GM18951 (cell line): Measurements from ENCODE around the gene LARP7.
"Not testable (repeated sequence)": the region's sequence is repeated elsewhere in the genome, so short reads cannot be mapped to it uniquely, and the experiment has no call there.

Experiments
- POLR2A ChIP-seq: IDR thresholded peaks from 4 replicates; pipeline ENCODE4 v1.6.1; 2011; ENCODE audit warnings: mild to moderate bottlenecking; ENCODE audit not compliant: insufficient read length, insufficient read depth; ENCODE audit errors: extremely low read depth
- in situ Hi-C: fragments of 300-500 bp; cut with MboI; formaldehyde crosslinking; loops from one replicate; pipeline ENCODE4 v1.12.0; 2022; ENCODE audit warnings: low sequenced_read_pairs, mixed read lengths, inconsistent platforms; ENCODE audit not compliant: unreplicated experiment

The LARP7 gene

GRCh38 chr4:112645541-112646329, 8.8 kb downstream of the LARP7 start:
- in situ Hi-C loops: loop anchor here (25.0 kb wide), 1 partner anchor 292 kb away; no protein-coding TSS in a partner anchor
- no peak for TF ChIP-seq POLR2A

GRCh38 chr4:112646632-112647537, 9.9 kb downstream of the LARP7 start:
- no peak for TF ChIP-seq POLR2A

DNA sequence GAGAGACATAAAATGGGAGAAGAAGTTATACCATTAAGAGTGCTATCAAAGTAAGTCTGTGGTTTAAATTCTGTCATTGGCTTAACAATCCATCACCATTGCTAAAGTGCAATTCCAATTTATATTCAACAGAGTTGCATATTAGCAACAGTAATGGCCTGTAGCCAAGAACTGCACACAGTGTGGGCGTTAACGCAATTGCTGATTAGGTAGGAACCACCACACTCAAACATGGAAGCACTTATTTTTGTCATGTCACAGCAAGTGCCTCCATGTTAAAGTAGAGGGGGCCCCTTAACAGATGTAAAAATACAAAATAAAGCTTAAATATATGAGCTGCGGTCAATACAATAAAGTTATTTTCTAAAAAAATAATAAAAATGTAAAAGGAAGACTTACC, 10.8 kb downstream of the LARP7 start:
- TF ChIP-seq POLR2A: no peak
- in situ Hi-C loops: loop anchor here (25.0 kb wide), 1 partner anchor 290 kb away; no protein-coding TSS in a partner anchor

More at GRCh38 chr4:112646632-112647537, 9.9 kb downstream of the LARP7 start:
- in situ Hi-C loops: loop anchor here (25.0 kb wide), 1 partner anchor 290 kb away; no protein-coding TSS in a partner anchor

DNA sequence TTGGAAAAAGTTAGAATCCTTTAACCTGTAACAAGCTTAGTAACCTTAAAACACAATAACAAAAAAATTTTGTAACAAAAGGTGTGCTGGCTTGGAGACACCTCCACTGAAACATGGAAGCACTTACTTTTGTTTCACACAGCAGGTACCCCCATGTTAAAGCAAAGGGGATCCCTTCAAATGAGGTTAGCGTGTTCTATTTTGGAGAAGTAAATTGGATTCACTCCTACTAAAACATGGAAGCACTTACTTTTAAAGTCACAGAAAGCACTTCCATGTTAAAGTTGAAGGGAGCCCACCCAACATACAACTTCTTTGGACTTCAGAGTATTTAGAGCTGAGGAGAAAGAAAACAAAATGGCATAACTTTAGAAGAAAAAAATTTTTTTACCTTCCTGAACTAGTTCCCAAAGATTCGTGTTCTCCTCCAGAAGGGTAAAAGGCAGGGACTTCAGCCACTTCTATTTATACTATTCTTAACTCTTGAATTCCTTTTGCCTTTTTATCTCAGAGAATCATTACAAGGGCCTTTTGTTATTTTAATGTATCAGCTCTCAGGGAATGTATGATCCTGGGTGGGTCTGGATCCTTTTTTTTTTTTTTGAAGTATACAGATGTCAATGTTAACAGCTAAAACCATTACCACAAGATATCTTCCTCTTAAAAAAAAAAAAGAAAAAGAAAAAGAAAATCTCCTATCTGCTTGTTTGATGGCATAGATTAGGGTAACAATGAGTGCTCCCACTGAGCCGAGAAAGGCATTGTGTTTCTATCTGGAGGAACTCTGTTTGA, 11.5 kb downstream of the LARP7 start:
- in situ Hi-C loops: loop anchor here (25.0 kb wide), 1 partner anchor 289 kb away; no protein-coding TSS in a partner anchor
- TF ChIP-seq POLR2A: no peak

DNA sequence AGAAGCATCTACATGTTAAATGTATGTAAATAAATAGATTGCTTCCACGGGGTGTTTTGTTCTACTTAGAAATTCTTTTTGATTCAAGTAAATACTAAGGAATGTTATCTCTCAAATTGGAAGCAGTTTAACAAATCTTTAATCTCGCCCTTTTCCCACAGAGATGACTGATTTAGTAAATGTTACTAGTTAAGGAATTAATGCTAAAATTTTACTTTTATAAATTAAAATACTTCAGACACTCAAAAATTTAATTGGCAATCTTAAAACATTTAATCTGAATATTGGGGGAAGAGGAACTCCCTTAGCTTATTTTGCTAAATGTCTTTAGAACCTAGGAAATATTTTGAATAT, 12.1 kb downstream of the LARP7 start:
- in situ Hi-C loops: loop anchor here (25.0 kb wide), 1 partner anchor 288 kb away; no protein-coding TSS in a partner anchor
- no peak for TF ChIP-seq POLR2A

DNA sequence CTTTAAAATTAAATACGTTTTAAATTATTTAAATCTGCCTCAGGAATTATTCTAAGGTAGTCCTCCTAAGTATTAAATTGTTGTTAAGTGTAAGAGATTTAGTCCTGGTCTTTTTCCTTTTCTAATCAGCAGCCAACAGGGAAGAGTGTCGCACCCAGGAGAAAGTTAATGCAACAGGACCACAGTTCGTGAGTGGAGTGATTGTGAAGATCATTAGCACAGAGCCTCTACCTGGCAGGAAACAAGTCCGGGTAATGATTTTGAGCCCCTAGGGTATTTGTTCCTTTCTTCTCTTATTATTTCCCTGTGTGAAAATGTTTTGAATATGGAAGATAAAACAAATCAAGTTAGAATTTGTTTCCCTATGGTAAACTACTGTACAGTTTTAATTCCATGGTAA, 13.4 kb downstream of the LARP7 start:
- no peak for TF ChIP-seq POLR2A
- in situ Hi-C loops: no loop called here

- TF ChIP-seq POLR2A: no peak
- in situ Hi-C loops: no loop called here
These were observed 14.7 kb downstream of the LARP7 start for GRCh38 chr4:112651641-112652040.

GRCh38 chr4:112652216-112652615, 15.3 kb downstream of the LARP7 start:
- no peak for TF ChIP-seq POLR2A
- in situ Hi-C loops: no loop called here

- no peak for TF ChIP-seq POLR2A
- in situ Hi-C loops: no loop called here
These were observed 18.3 kb downstream of the LARP7 start for GRCh38 chr4:112655270-112655669.

DNA sequence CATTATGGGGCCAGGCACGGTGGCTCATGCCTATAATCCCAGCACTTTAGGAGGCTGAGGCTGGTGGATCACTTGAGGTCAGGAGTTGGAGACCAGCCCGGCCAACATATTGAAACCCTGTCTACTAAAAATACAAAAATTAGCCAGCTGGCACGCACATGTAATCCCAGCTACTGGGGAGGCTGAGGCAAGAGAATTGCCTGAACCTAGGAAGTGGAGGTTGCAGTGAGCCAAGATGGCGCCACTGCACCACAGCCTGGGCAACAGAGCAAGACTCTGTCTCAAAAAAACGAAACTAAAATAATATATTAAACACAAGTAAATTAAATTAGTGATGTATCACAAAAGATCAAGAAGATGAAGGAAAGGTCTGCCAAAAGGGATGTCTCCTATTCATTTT, 19.2 kb downstream of the LARP7 start:
- in situ Hi-C loops: not testable (repeated sequence)

GRCh38 chr4:112664611-112665010, 27.7 kb downstream of the LARP7 start:
- in situ Hi-C loops: no loop called here
- TF ChIP-seq POLR2A: no peak

- in situ Hi-C loops: no loop called here
These were observed 31.2 kb downstream of the LARP7 start for GRCh38 chr4:112668131-112668530.

GRCh38 chr4:112673076-112673475, 36.1 kb downstream of the LARP7 start:
- in situ Hi-C loops: no loop called here
- no peak for TF ChIP-seq POLR2A

More at GRCh38 chr4:112668131-112668530, 31.2 kb downstream of the LARP7 start:
- TF ChIP-seq POLR2A: no peak
